Stimulated activated CD8-positive, alpha-beta memory T cell treated with anti-CD3 and anti-CD28 coated beads, Interleukin-4, amount 100 ng/mL, for 24 hours (primary cell): Measurements from ENCODE around the gene CEBPB.
A peak's percentile ranks its signal among the peaks of the same experiment; 100 is the strongest.
"Not testable (repeated sequence)": the region's sequence is repeated elsewhere in the genome, so short reads cannot be mapped to it uniquely, and the experiment has no call there.

Experiments used
- DNase-seq: peaks from one replicate; pipeline ENCODE4 v3.0.0-alpha.2; 2020; ENCODE audit warnings: low read depth

CEBPB gene

DNA sequence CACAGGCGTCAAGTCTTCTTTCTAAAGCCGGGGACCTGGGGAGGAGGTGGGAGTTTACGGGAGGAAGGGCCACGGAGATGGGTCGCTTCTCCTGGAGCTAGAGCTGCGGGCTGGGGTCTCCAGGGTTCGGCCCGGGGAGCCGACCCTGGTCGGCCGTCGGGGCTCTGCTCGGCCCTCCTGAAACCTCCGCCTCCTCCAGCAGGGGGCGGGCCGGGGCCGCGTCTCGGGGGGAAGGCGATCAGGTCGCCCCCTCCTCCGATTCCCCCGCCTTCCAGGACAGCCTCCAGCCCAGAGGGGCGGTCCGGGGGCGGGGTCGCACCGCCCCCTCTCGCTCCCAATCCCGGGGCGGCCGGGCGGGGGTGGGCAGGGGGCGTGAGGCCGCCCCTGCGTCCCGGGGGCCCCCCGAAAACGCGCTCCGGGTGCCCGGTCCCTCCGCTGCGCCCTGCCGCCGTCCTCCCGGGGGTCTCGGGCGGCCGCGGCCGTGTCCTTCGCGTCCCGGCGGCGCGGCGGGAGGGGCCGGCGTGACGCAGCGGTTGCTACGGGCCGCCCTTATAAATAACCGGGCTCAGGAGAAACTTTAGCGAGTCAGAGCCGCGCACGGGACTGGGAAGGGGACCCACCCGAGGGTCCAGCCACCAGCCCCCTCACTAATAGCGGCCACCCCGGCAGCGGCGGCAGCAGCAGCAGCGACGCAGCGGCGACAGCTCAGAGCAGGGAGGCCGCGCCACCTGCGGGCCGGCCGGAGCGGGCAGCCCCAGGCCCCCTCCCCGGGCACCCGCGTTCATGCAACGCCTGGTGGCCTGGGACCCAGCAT is at the start of gene CEBPB:
CEBPB (plus strand) TSS at position 580 of the 814 bp plus-strand sequence; CDS start at position 784, 204 bp downstream.
- peak; percentile 73 for DNase-seq

DNA sequence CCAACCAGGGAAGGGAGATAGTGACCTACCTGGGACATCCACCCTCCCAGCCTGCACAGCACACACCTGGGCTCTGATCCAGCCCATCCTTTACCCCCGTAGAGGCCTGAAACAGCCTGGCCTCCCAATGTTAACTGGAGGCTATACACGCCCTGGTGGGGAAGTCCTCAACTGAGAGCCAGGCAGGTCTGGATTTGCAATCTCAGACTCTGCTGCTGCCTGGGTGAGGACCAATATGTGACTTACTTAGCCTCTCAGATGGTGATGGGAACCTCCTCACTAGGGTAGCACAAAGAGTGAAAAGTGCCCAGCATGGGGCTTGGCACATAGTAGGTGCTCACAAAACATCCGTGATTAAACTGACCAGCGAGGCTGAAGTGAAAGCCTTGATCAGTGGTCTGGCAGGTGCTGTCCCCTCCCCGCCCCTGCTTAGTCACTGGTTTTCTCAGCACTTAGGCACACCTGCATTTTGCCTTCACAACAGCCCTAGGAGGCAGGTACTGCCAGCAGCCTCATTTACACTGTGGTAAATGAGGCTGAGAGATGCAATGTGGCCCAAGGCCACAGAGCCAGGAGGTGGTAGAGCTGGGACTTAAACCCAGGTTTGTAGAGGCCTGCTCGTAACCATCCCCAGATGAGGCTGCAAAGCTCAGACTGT is 49.5 kb upstream of the CEBPB start:
- DNase-seq = no peak

DNA sequence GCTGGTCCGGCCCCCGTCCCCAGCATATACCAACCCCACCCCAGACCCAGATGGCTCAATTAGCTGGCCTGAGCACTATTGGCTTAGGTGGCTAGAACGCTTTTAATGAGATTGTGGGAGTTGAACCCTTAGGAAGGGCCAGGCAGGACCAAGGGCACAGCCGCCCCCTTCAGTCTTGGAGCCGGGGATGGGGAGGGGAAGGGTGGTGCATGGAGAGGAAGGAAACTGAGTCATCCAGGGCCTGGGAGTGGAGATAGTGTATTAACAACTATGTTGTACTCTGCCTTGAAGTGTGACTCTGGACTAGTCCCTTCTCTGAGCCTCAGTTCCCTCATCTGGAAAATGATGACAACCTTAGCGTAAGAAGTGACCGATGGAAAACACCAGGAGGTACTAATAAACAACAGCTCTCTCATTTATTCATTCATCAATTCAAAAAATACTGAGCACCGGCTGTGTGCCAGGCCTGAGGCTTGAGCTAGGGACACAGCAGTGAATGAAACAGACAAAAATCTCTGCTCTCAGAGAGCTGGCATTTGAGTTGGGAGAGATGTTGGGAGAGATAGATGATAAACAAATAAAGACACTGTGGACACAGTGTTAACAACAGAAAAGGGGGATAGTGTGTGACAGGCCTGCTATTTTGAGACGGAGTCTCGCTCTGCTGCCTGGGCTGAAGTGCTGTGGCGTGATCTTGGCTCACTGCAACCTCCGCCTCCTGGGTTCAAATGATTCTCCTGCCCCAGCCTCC is 48.6 kb upstream of the CEBPB start:
- DNase-seq = no peak

DNA sequence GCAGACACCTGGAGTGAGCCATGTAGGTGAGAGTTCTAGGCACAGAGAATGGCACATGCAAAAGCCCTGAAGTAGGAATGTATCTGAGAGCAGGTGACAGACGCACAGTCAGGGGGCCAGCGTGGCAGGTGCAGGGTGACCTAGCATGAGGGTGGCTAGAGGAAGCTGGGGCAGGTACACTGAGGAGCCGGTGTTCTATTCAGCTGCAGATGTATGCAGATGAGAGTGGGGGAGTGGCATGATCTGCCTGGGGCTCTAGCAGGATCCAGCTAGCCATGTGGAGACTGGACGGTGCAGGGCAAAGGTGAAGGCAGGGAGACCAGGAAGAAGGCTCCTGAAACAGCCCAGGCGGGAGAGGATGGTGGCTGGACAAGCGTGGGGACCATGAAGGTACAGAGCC is 47.8 kb upstream of the CEBPB start:
- DNase-seq = no peak

DNA sequence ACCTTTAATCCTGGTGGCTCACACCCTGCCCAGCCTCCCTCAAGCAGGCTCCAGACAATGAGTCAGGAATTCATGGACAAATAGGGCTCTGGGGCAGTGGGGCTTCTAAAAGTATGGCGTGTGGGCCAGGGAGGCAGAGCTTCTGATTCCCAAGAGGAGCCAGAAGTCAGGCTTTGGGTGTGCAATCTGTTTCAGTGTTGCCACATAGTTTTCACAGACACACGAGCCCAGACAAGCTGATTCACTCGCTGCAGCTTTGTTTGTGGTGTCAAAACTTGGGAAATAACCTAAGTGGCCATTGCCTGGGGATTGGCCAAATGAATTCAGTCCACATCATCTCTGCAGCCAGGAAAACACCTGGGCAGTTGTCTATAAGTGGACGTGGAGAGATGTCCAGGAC is 46.3 kb upstream of the CEBPB start:
- DNase-seq = no peak

DNA sequence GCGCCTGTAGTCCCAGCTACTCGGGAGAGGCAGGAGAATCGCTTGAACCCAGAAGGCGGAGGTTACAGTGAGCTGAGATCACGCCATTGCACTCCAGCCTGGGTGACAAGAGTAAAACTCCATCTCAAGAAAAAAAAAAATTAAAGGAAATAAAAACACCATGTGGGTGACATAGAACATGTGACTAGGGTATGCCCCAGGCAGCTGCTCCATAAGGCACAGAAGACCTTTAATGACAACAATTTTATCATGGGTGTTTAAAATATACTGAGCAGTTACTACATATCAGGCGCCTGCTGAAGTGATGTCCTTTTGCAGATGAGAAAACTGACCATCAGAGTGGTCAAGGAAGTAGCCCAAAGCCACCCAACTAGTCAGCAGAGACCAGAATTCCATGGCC is 45.1 kb upstream of the CEBPB start:
- DNase-seq = no peak

DNA sequence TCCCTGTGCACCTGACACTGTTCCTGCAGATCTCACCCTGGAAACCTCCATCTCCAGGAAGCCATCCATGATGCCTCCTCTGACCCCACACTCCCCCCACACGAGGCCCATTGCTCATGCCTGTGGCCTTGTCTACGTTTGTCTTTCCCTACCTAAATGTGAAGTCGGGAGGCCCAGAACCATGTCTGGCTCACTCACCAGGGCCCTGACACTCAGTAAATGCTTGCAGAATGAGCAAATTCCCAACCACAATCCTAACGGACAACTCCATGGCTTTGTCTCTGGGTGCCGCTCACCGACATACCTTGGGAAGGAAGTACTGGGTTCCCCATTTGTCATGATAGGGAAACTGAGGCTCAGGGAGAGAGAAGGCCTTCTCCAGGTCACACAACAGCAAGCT is 44.4 kb upstream of the CEBPB start:
- DNase-seq = no peak

DNA sequence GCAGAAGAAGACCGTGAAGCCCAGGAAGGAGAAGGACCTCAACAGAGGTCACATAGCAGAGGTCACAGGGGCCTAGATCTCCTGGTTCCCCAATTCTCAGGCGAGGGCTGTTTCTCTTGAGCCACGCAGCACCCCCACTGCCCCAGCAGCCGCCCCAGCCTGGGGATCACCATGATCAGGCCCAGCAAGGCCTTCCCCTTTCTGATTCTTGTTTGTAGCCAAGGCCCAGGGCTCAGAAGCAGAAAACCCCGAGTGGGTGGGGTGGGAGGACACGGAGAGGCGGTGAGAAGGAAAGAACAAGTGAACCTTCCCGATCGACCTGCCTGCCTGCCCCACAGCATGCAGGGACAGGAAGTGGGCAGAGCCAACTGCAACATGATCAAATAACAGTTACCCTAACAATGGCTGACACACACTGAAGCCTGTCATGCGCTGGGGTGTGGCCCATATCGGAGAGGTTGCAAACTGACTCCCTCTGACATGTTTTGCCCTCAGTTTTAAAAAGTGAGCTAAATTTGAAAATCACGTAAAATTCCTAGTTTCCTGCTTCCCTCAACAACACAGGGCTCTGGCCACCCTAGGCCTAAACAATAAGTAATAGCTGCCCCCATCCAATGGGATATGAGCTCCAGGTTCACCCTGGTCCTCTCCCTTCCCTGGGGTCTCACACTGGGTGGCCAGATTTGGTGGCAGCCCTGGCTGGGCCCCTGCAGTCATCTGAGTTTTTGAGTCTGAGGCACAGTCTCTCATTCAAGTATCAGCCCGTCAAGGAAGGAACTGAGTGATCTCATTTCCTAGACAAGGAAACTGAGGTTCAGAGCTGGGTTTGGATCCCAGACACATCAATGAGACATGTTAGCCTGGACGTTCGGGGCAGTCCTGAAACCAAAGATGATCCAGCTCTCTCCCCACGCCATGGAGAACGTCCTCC is 43.6 kb upstream of the CEBPB start:
- peak; percentile 59 for DNase-seq

DNA sequence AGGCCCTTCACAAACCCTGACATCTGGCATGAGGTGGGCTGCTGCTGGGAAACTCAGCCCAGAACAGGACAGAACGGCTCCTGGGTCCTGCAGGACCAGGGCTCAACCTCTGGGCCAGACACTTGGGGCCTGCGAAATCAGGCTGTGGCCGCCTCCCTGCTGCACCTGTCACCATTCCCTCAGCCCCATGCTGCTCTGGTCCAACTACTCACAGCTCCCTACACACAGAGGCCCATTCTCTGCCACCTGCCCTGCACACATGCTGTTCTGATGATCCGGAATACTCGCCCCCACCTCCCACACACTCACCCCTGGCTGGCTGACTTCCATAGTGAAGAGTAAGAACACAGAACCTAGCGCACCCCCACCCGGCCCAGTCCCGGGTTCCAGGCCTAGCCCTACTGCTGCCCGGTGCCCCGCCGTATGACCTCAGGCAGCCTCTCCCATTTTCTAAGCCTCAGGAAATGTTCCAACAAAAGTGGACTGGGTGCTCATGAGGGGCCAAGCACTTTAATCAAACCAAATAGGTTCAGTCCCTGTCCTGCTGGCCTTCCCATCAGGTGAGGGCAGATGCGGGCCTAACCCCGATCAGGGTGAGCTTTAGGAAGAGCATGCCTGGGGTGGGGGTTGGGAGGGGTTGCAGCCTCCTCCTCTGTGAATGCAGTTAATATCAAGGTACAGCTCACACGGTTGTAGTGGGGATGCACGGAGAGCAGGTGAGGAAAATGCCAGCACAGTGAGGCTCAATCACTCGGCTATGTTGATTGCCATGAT is 41.0 kb upstream of the CEBPB start:
- DNase-seq = no peak

DNA sequence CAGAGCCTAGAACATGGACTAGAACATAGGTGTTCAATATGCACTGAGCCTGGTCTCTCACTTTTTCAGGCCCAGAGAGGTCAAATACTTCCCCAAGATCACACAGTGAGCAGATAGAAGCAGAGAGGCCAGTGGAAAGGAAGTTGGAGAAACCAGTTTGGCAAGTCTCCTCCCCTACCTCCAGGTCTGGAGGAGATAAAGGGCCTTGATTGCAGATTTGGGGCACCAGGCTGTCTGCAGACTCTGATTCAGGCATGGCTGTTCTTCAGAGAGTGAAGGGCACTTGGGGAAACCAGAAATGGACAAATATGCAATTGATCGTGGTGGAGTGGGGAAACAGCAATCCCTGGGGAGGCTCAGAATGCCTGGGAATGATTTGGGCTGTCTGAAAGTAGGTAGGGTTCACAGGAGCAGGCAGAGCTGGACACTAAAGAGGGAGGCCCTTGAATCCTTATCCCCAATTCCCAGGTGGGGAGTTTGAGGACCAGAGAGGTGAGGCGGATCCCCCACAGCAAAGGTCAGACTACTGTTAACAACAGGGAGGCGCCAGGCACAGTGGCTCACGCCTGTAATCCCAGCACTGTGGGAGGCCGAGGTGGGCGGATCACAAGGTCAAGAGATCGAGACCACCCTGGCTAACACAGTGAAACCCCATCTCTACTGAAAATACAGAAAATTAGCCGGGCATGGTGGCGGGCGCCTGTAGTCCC is 39.4 kb upstream of the CEBPB start:
- no peak for DNase-seq

DNA sequence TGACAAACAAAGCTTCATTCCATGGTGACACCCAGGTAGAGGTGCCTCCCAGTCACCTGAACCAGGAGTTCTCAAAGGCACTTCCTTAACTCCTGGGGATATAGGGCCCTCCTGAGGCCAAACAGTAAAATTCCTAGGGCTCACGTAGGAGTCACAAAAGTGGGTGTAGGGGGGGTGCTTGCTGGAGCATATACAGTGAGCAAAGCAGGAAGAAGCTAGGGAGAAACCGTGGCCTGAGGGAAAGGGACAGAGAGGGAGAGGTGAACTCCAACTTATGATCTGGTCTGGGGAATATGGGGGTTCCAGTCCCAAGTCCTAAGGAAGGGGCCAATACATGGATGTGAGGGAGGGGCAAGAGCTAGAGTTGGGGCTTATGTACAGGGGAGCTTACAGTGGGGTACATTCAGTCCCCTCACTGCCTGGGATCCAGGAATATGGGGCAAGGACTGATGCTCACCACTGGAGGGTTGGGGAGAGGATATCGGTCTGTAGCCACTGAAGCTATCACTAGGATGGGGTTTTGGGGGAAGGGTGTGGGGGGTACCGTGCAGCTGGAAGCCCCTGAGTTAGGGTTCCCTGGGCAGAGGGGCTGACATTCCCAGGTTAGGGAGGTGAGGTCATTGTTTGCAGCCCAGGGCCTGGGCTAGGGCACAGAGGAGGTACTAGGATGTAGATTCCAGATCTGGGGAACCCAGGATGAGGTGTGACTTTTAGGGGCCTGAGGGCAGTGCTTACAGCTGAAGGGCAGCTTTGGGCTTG is 38.1 kb upstream of the CEBPB start:
- no peak for DNase-seq

DNA sequence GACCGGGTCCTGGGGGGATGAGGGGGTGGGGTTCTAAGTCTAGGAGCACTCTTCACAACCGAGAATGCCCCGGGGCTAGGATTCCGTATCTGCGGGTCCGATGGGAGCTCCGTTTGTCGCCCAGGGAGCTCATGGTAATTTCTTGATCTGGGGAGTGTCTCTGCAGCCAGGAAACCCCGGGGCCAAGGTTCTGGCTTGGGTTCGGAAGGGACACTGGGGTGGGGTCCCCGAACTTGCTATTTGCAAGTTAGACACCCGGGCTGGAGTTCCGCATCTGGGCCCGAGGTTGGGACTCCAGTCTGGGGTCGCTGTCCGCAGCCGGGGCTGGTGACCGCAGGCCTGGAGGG is 37.5 kb upstream of the CEBPB start:
- DNase-seq = no peak

DNA sequence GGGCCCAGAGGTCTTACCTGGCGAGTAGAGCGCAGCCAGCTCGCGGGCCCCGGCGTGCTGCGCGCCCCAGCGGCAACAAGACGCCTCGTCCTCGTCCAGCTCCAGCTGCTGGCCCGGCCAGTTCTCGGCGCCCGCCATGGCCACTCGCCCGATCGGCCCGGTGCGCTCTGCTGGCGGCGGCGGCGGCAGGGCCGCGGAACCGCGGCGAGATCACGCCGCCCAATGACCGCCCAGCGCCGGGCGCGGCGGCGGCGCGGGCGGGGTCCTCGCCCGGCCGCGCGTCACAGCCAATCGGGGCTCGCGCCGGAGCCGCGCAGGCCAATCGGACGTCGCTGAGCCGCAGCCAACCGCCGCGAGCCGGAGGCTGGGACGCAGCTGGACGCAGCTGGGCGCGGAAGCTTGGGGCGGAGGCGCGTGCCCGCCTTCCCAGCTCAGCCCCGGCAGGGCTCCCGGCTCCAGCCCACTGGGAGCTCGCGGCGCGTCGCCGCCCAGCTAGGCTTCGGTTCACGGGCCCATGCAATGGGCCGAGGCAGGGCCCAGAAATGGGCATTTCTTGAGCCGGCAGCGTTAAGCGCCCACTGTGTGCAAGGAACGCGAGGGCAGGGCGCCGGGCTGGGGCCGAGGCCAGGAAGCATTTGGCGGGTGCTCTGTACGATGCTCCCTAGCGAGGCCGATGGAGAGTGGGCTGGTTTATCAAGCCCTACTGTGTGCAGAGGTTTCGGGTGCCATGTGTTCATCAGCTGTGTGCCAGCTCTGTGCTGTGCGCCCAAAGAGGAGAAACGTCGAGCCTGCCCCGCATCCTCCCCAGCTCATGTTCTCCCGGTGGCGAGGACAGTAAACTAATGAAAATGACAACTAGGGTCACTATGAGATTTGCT is 36.9 kb upstream of the CEBPB start, which contains the start of gene PEDS1:
PEDS1 (minus strand) TSS at position 224 of the 878 bp plus-strand sequence; CDS start at position 138, 86 bp downstream.
- peak; percentile 76 for DNase-seq

DNA sequence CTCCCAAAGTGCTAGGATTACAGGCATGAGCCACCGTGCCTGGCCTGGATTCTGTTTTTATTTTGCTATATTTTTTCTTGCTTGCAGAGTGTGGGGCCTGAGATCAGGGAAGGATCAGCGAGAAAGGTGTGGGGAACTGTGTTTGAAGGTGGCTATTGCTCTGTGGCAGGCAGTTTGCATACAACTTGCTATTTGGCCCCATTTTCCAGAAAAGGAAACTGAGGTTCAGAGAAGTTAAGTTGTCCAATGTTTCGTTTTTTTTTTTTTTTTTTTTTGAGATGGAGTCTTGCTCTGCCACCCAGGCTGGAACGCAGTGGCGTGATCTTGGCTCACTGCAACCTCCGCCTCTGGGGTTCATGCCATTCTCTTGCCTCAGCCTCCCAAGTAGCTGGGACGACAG is 29.1 kb upstream of the CEBPB start:
- not testable (repeated sequence) for DNase-seq

DNA sequence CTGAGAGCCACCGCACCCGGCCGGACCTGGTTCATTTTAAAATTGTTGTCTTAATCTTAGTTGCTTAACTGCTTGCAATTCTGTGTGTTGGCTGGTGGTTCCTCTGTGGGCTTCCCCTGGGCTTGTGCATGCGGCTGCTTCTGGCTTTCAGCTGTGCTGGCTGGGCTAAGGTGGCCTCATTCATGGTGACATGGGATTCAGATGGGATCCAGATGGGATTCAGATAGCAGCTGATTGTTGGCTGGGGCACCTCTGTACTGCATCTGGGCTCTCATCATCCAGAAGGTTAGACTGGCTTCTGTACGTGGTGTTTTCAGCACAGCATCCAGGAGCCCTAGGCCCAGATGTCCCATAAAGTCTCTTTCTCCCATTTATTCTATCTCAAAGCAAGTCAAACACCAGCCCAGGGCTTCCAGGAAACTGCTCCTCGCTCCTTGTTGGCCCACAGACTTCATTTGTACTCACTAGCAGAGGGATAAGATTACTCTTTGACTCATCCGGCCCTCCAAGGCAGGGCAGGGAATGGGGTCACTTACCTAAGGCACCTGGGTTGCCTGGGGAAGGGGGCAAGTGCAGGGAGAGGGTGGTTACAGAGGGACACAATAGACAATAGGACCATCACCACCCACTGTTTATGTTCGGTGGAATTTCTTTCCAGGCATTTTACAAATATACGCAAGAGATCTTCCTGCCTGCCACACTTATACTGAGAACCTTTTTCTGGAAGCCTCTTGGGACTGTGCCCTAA is 26.9 kb upstream of the CEBPB start:
- DNase-seq = no peak

DNA sequence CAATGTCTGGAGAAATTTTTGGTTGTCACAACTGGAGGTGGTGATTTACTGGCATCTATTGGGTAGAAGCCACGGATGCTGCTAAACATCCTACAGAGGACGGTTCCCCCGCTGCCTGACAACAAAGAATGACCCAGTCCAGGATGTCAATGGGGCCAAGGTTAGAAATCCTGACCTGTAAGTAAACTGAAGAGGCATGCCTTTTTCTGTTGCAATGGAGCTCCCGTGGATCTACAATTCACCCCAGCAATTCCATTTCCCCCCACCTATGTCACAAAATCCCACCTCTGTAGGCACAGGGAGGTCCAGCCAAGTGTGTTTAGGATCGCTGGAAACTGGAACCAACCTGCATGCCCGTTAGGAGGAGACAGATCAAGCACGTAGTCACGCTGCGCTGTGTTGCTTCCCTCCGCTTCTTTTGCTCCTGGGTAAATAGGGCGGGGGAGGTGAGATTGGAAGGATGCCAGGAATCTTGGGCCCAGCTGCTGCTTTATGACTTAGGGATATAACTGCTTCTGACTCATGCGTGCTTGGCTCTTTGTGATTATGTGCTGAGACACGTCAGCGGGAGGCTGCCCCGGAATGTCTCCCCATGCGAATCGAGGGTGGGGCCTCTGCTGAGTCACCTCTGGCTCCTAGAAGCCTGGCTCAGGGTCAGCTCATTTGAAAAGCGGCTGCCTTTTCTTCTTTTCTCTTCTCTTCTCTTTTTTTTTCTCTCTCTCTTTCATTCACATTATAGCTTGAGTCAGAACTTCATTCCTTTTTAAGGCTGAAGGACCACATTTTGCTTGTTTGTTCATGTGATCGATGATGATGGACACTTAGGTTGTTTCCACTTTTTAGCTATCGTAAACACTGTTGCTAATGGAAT is 24.7 kb upstream of the CEBPB start:
- peak; percentile 77 for DNase-seq

DNA sequence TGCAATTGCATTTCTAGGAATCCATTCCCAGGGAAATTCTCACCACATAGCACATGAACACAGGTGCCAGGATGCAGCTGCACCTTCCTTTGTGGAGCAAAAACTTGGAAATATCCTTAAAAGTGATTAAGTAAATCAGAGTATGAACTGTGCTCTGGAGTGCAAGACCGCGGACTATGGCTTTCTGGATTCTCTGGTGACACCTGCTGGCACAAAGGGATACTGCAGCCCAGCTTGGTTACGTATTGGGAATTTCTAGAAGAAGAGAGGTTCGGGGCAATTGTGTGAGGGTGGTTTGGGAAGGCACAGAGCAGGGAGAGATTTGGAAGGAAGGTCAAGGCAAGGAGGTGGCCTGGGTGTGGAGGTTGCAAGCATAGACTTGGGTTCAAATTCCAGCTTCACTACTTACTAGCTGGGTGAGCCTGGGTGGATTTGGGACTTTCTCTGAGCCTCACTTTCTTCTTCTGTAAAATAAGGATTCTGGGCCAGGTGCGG is 21.3 kb upstream of the CEBPB start:
- DNase-seq = peak; percentile 70
